HEK293 (cell line): ENCODE results near the gene SOX21.

Experiments used
- BCL11B ChIP-seq: fragments of 450-650 bp; formaldehyde crosslinking; IDR thresholded peaks from 2 replicates; pipeline ENCODE4 v1.5.1; 2016; ENCODE audit warnings: low read depth, missing biosample characterization, missing genetic modification characterization
- SALL2 ChIP-seq: fragments of 450-650 bp; formaldehyde crosslinking; IDR thresholded peaks from 2 replicates; pipeline ENCODE4 v1.5.0; 2017; ENCODE audit warnings: missing biosample characterization, mild to moderate bottlenecking, missing genetic modification characterization, borderline replicate concordance
- TCF7L2 ChIP-seq: IDR thresholded peaks from 2 replicates; pipeline ENCODE4 v1.6.1; 2011; ENCODE audit warnings: low read depth, mild to moderate bottlenecking, inconsistent platforms, low read length, moderate library complexity, borderline replicate concordance
- ZNF138 ChIP-seq: fragments of 450-650 bp; formaldehyde crosslinking; IDR thresholded peaks from 2 replicates; pipeline ENCODE4 v1.5.1; 2016; ENCODE audit warnings: missing biosample characterization, missing genetic modification characterization, borderline replicate concordance
- ZNF175 ChIP-seq: fragments of 450-650 bp; formaldehyde crosslinking; IDR thresholded peaks from 2 replicates; pipeline ENCODE4 v1.5.1; 2016; ENCODE audit warnings: missing biosample characterization, missing genetic modification characterization
- ZNF302 ChIP-seq: fragments of 450-650 bp; formaldehyde crosslinking; IDR thresholded peaks from 2 replicates; pipeline ENCODE4 v1.5.1; 2016; ENCODE audit warnings: missing biosample characterization, missing genetic modification characterization, low read depth
- TF ChIP-seq, protein P1 (sequence below): fragments of 450-650 bp; formaldehyde crosslinking; IDR thresholded peaks from 2 replicates; pipeline ENCODE4 v1.5.1; 2016; ENCODE audit warnings: missing biosample characterization, missing genetic modification characterization
- TF ChIP-seq, protein P2 (sequence below): fragments of 450-650 bp; formaldehyde crosslinking; conservative IDR thresholded peaks from 2 replicates; pipeline ENCODE4 v1.5.1; 2016; ENCODE audit warnings: low read depth, missing biosample characterization, missing genetic modification characterization
- TF ChIP-seq, protein P3 (sequence below): sonication (generic); formaldehyde crosslinking; IDR thresholded peaks from 2 replicates; pipeline ENCODE4 v1.8.1; 2022; ENCODE audit warnings: mild to moderate bottlenecking, moderate library complexity, missing genetic modification reagents

DNA sequence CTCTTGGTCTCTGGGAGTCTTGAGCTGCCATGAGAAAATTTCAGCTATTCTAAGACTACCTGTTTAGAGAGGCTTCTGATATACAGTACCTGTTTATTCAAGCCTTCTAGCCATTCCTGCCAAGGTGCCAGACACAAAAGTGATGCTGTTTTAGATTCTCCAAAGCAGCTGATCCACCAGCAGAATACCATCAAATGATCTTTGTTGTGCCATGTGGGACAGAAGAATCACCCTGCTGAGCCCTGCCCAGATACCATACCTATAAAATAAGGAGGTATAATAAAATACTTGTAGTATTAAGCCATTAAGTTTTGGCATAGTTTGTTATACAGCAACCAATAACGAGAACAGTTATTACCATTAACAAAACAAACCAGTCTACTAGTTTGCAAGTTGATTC, 14.1 kb upstream of the SOX21 start:
- TF ChIP-seq BCL11B (tag by site-specific recombination): no peak
- no peak for TF ChIP-seq ZNF175 (tag by site-specific recombination)
- TF ChIP-seq, protein P1, sequence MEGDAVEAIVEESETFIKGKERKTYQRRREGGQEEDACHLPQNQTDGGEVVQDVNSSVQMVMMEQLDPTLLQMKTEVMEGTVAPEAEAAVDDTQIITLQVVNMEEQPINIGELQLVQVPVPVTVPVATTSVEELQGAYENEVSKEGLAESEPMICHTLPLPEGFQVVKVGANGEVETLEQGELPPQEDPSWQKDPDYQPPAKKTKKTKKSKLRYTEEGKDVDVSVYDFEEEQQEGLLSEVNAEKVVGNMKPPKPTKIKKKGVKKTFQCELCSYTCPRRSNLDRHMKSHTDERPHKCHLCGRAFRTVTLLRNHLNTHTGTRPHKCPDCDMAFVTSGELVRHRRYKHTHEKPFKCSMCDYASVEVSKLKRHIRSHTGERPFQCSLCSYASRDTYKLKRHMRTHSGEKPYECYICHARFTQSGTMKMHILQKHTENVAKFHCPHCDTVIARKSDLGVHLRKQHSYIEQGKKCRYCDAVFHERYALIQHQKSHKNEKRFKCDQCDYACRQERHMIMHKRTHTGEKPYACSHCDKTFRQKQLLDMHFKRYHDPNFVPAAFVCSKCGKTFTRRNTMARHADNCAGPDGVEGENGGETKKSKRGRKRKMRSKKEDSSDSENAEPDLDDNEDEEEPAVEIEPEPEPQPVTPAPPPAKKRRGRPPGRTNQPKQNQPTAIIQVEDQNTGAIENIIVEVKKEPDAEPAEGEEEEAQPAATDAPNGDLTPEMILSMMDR (tag by site-specific recombination): no peak
- TF ChIP-seq TCF7L2: no peak
- TF ChIP-seq, protein P2, sequence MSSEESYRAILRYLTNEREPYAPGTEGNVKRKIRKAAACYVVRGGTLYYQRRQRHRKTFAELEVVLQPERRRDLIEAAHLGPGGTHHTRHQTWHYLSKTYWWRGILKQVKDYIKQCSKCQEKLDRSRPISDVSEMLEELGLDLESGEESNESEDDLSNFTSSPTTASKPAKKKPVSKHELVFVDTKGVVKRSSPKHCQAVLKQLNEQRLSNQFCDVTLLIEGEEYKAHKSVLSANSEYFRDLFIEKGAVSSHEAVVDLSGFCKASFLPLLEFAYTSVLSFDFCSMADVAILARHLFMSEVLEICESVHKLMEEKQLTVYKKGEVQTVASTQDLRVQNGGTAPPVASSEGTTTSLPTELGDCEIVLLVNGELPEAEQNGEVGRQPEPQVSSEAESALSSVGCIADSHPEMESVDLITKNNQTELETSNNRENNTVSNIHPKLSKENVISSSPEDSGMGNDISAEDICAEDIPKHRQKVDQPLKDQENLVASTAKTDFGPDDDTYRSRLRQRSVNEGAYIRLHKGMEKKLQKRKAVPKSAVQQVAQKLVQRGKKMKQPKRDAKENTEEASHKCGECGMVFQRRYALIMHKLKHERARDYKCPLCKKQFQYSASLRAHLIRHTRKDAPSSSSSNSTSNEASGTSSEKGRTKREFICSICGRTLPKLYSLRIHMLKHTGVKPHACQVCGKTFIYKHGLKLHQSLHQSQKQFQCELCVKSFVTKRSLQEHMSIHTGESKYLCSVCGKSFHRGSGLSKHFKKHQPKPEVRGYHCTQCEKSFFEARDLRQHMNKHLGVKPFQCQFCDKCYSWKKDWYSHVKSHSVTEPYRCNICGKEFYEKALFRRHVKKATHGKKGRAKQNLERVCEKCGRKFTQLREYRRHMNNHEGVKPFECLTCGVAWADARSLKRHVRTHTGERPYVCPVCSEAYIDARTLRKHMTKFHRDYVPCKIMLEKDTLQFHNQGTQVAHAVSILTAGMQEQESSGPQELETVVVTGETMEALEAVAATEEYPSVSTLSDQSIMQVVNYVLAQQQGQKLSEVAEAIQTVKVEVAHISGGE (tag by site-specific recombination): no peak
- no peak for TF ChIP-seq ZNF302
- no peak for TF ChIP-seq SALL2
- no peak for TF ChIP-seq ZNF138 (tag by site-specific recombination)
- TF ChIP-seq, protein P3, sequence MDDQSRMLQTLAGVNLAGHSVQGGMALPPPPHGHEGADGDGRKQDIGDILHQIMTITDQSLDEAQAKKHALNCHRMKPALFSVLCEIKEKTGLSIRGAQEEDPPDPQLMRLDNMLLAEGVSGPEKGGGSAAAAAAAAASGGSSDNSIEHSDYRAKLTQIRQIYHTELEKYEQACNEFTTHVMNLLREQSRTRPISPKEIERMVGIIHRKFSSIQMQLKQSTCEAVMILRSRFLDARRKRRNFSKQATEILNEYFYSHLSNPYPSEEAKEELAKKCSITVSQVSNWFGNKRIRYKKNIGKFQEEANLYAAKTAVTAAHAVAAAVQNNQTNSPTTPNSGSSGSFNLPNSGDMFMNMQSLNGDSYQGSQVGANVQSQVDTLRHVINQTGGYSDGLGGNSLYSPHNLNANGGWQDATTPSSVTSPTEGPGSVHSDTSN (CRISPR knock-in tag): no peak
